Stimulated activated CD4-positive, alpha-beta T cell treated with anti-CD3 and anti-CD28 coated beads, Interleukin-1b, Interleukin-23, amount 100 ng/mL, for 1 hour (primary cell): Measurements from ENCODE around the gene KRTAP19-4.
"Not testable (repeated sequence)": the region's sequence is repeated elsewhere in the genome, so short reads cannot be mapped to it uniquely, and the experiment has no call there.

Experiments used
- DNase-seq, 2 donors: peaks; one replicate each; pipeline ENCODE4 v3.0.0-alpha.2; 2020; ENCODE audit warnings: low read depth in 2 of 2

KRTAP19-4 gene

GRCh38 chr21:30497065-30497464 is at the start of gene KRTAP19-4:
KRTAP19-4 (minus strand) TSS chr21:30497165; CDS start chr21:30497110, 55 bp downstream.
- DNase-seq = no peak

GRCh38 chr21:30541764-30542163 is 44.8 kb upstream of the KRTAP19-4 start, which contains the start of gene KRTAP19-6:
KRTAP19-6 (minus strand) TSS chr21:30541864; CDS start chr21:30541833, 31 bp downstream.
- no peak for DNase-seq

- DNase-seq = no peak
Observed at GRCh38 chr21:30518876-30519275, 21.9 kb upstream of the KRTAP19-4 start.

GRCh38 chr21:30515681-30516080 is 18.7 kb upstream of the KRTAP19-4 start:
- DNase-seq = no peak

GRCh38 chr21:30505621-30506205 is 8.7 kb upstream of the KRTAP19-4 start:
- DNase-seq = not testable (repeated sequence)

GRCh38 chr21:30502041-30502440 is 5.1 kb upstream of the KRTAP19-4 start, which contains the start of gene KRTAP19-5:
KRTAP19-5 (minus strand) TSS chr21:30502141; CDS start chr21:30502090, 51 bp downstream.
- no peak for DNase-seq

- DNase-seq = no peak
Observed at GRCh38 chr21:30491963-30492428, 5.0 kb downstream of the KRTAP19-4 start, which contains the start of gene KRTAP19-3. KRTAP19-3 (minus strand) TSS chr21:30492013; CDS start chr21:30491957, 56 bp downstream.

- no peak for DNase-seq
Observed at GRCh38 chr21:30487336-30487735, 9.6 kb downstream of the KRTAP19-4 start, which contains the start of gene KRTAP19-2. KRTAP19-2 (minus strand) TSS chr21:30487436; CDS start chr21:30487348, 88 bp downstream.

- DNase-seq = no peak
Observed at GRCh38 chr21:30486180-30486579, 10.8 kb downstream of the KRTAP19-4 start.

GRCh38 chr21:30482130-30482529 is 14.8 kb downstream of the KRTAP19-4 start:
- DNase-seq = no peak

GRCh38 chr21:30480145-30480544 is 16.8 kb downstream of the KRTAP19-4 start, which contains the start of gene KRTAP19-1:
KRTAP19-1 (minus strand) TSS chr21:30480367; CDS start chr21:30480317, 50 bp downstream.
- no peak for DNase-seq

GRCh38 chr21:30479259-30479658 is 17.7 kb downstream of the KRTAP19-4 start:
- DNase-seq = no peak

- DNase-seq = no peak
Observed at GRCh38 chr21:30478004-30478403, 19.0 kb downstream of the KRTAP19-4 start.

- no peak for DNase-seq
Observed at GRCh38 chr21:30468900-30469714, 27.9 kb downstream of the KRTAP19-4 start.

GRCh38 chr21:30463713-30464112 is 33.3 kb downstream of the KRTAP19-4 start:
- no peak for DNase-seq

GRCh38 chr21:30448514-30448913 is 48.5 kb downstream of the KRTAP19-4 start:
- no peak for DNase-seq

GRCh38 chr21:30447056-30447455 is 49.9 kb downstream of the KRTAP19-4 start:
- DNase-seq = no peak
